GM18873 (cell line): ENCODE measurements around the gene HOXA7.

Experiments used
- ATAC-seq: cut with Tn5 transposase; IDR thresholded peaks from one replicate; pipeline ENCODE4 v1.9.1; 2021; ENCODE audit warnings: mild to moderate bottlenecking, moderate library complexity, moderate number of reproducible peaks; ENCODE audit not compliant: unreplicated experiment, low FRiP score

Gene HOXA7

GRCh38 chr7:27182861-27183681 is 26.6 kb upstream of the HOXA7 start:
- ATAC-seq, result no peak

- no peak for ATAC-seq
These were observed 25.9 kb upstream of the HOXA7 start for GRCh38 chr7:27182285-27182841.

- no peak for ATAC-seq
These were observed 25.4 kb upstream of the HOXA7 start for GRCh38 chr7:27181795-27182275.

GRCh38 chr7:27180431-27181420 is 24.3 kb upstream of the HOXA7 start:
- no peak for ATAC-seq

GRCh38 chr7:27179503-27180430 is 23.3 kb upstream of the HOXA7 start:
- ATAC-seq, result no peak

- no peak for ATAC-seq
These were observed 22.6 kb upstream of the HOXA7 start for GRCh38 chr7:27179030-27179429.

- no peak for ATAC-seq
These were observed 21.9 kb upstream of the HOXA7 start for GRCh38 chr7:27178366-27178765.

GRCh38 chr7:27177795-27178320 is 21.4 kb upstream of the HOXA7 start:
- ATAC-seq, result no peak

GRCh38 chr7:27176962-27177794 is 20.7 kb upstream of the HOXA7 start:
- no peak for ATAC-seq

- no peak for ATAC-seq
These were observed 20.0 kb upstream of the HOXA7 start for GRCh38 chr7:27176524-27176845.

- no peak for ATAC-seq
These were observed 19.4 kb upstream of the HOXA7 start for GRCh38 chr7:27175626-27176523.

- ATAC-seq, result no peak
These were observed 18.6 kb upstream of the HOXA7 start for GRCh38 chr7:27174874-27175625.

GRCh38 chr7:27173956-27174873 is 17.7 kb upstream of the HOXA7 start, which contains the start of gene HOXA10:
HOXA10 (minus strand) TSS chr7:27174320; CDS start chr7:27174306, 14 bp downstream.
- ATAC-seq, result no peak

GRCh38 chr7:27173511-27173955 is 17.1 kb upstream of the HOXA7 start:
- no peak for ATAC-seq

- ATAC-seq, result no peak
These were observed 16.5 kb upstream of the HOXA7 start for GRCh38 chr7:27172823-27173510.
